ENCODE data around the gene PCDHGA7. TPM values are rescaled to one million over a fixed set of nuclear protein-coding genes. Genes with fewer than 3 reads are reported as not detected.

The PCDHGA7 gene
- total and polyA plus RNA-seq, 2 donors (not counting 1 experiment from before 2014, with no cell fraction given), result 0.49 to 1.8 TPM

- ChIA-PET CTCF (interaction anchor here (0.7 to 3.0 kb wide), 15 partner anchors 12 to 509 kb away, joined by 3 to 17 read pairs (median 4); partner anchors contain the start of genes PCDHGA10, PCDHGA11, PCDHGA12 and PCDHGC3), POLR2A (no interaction called here)
- intact Hi-C loops (cut with micrococcal nuclease), result loop anchor here (1.0 to 5.0 kb wide), 2 partner anchors 32 to 188 kb away; partner anchors contain the start of gene PCDHGA9
- H3K36me3 ChIP-seq (replicated peaks in 1 of 2; ENCODE audit: control extremely low read depth in 1 of 2, control insufficient read depth in 1 of 2, extremely low read depth in 1 of 2, insufficient read depth in 2 of 2, low read length in 1 of 2), result no peaks in the 10 kb centered on the region
- peaks cover 4 to 61% (median 45%) of the 10 kb centered on the region in 3 donors for H3K9me3 ChIP-seq (ENCODE audit: control extremely low read depth in 1 of 3, control insufficient read depth in 2 of 3, insufficient read depth in 1 of 3, low read length in 2 of 3)
- no peaks in the 10 kb centered on the region for H3K79me2 ChIP-seq (ENCODE audit: control insufficient read depth, insufficient read depth, low read length)
- no peaks in the 10 kb centered on the region for H4K20me1 ChIP-seq (ENCODE audit: control insufficient read depth, insufficient read depth, low read length, poor library complexity, severe bottlenecking)
- Mint-ChIP-seq H3K9me3 (ENCODE audit: insufficient read depth) (peaks cover 9% of the 10 kb centered on the region), H3K27me3 (peaks cover 53% of the 10 kb centered on the region), H3K4me3 (peak within 1 kb of the TSS; percentile 82), H3K4me1 (peaks cover 8% of the 10 kb centered on the region), H3K27ac (peak within 1 kb of the TSS; percentile 39)
- peak within 1 kb of the TSS; percentile 71 for H2AFZ ChIP-seq (ENCODE audit: insufficient read depth, low read depth, low read length, poor library complexity, severe bottlenecking)
- DNase-seq (peak; percentile 54), ATAC-seq (ENCODE audit: low read depth) (peak; percentile 74)
- no peak within 1 kb of the TSS for H3K27ac ChIP-seq (ENCODE audit: low read length in 2 of 2)
- TF ChIP-seq EZH2 (IDR thresholded peaks at IDR 0.05; ENCODE audit: borderline replicate concordance, insufficient read depth, low read depth, low read length, poor library complexity, severe bottlenecking), result no peak
- TF ChIP-seq CTCF (IDR thresholded peaks at IDR 0.05), result peak; percentile 38
- peaks cover 0 to 65% (median 39%) of the 10 kb centered on the region in 4 experiments for H3K27me3 ChIP-seq (replicated peaks in 1 of 4; ENCODE audit: control extremely low read depth in 1 of 4, control insufficient read depth in 3 of 4, insufficient read depth in 4 of 4, low read length in 3 of 4)
- H3K4me3 ChIP-seq (ENCODE audit: control extremely low read depth in 1 of 5, extremely low read depth in 1 of 5, insufficient read depth in 1 of 5, low read depth in 2 of 5, low read length in 4 of 5), result peak within 1 kb of the TSS in 4 of 5 experiments; percentile 23 to 55 (median 38)
- H3K4me1 ChIP-seq (ENCODE audit: control insufficient read depth in 2 of 2, insufficient read depth in 2 of 2, low read length in 2 of 2), result peaks cover 0 to 5% of the 10 kb centered on the region in 2 donors
- H3K9ac ChIP-seq (ENCODE audit: low read length), result peak within 1 kb of the TSS; percentile 51
- 26% methylated on average over 32 of the region's 32 CpGs for WGBS (ENCODE audit: insufficient coverage)
- peak within 1 kb of the TSS; percentile 58 for H3K4me2 ChIP-seq (replicated peaks; ENCODE audit: low read depth, low read length, poor library complexity, severe bottlenecking)
Measured at GRCh38 chr5:141369994-141370848, 12.3 kb upstream of the PCDHGA7 start, which contains the start of gene PCDHGB3. TSS of gene PCDHGB3 (plus strand) at chr5:141370242. CDS start at chr5:141370395, 153 bp downstream.

All from B cell (primary cell).